B cell (primary cell): ENCODE measurements around the gene ATP6V1F. TPM values are rescaled to one million over a fixed set of nuclear protein-coding genes. Genes with fewer than 3 reads are reported as not detected.

Experiments used
- ATAC-seq: fragments of 200-7000 bp; cut with Tn5 transposase; one replicate; pipeline ENCODE4 v1.10.0; 2021; ENCODE audit warnings: low read depth, mild to moderate bottlenecking, moderate number of reproducible peaks, moderate library complexity
- CTCF ChIA-PET: fragments of 350-600 bp; sonication (Branson Sonifier 250); formaldehyde crosslinking; loops from one replicate; lab custom pipeline; 2021; ENCODE audit warnings: antibody characterized with exemption, inconsistent platforms; lab: Charles Lee
- POLR2A ChIA-PET: fragments of 350-600 bp; sonication (Branson Sonifier 250); formaldehyde crosslinking; loops from one replicate; lab custom pipeline; 2021; ENCODE audit warnings: antibody characterized with exemption; lab: Charles Lee
- DNase-seq: peaks from one replicate; pipeline ENCODE4 v3.0.0; 2013
- H2AFZ ChIP-seq: 2 replicates; pipeline ENCODE4 v1.6.1; 2012; ENCODE audit warnings: mild to moderate bottlenecking, low read depth, low read length; ENCODE audit not compliant: insufficient read depth, poor library complexity, severe bottlenecking
- H3K27ac ChIP-seq, 2 donors: 1 replicate in 1 of 2; 2 replicates in 1 of 2; pipeline ENCODE4 v1.5.1; 2012 to 2013; ENCODE audit warnings: low read length in 2 of 2, mild to moderate bottlenecking in 2 of 2, moderate library complexity in 1 of 2
- H3K27me3 ChIP-seq, 4 experiments: fragments of 200-600 bp in 1 of 4; sonication (generic) in 1 of 4; replicated peaks in 1 of 4; 1 replicate in 2 of 4; 2 replicates in 2 of 4; pipeline versions ENCODE4 v1.6.1 to v1.7.0; 2013 to 2016; ENCODE audit warnings: low read length in 3 of 4, mild to moderate bottlenecking in 2 of 4, mixed read lengths in 1 of 4, moderate library complexity in 1 of 4; ENCODE audit not compliant: insufficient read depth in 4 of 4, control insufficient read depth in 3 of 4; ENCODE audit errors: control extremely low read depth in 1 of 4
- H3K36me3 ChIP-seq, 2 experiments: replicated peaks in 1 of 2; 1 replicate in 1 of 2; 2 replicates in 1 of 2; pipeline versions ENCODE4 v1.6.1 to v1.7.1; 2013; ENCODE audit warnings: low read length in 1 of 2; ENCODE audit not compliant: insufficient read depth in 2 of 2, control insufficient read depth in 1 of 2; ENCODE audit errors: control extremely low read depth in 1 of 2, extremely low read depth in 1 of 2
- H3K4me1 ChIP-seq, 2 donors: fragments of 200-600 bp in 1 of 2; sonication (generic) in 1 of 2; 1 replicate in 1 of 2; 2 replicates in 1 of 2; pipeline versions ENCODE4 v1.5.1 to v1.6.1; 2013 to 2017; ENCODE audit warnings: low read length in 2 of 2; ENCODE audit not compliant: control insufficient read depth in 2 of 2, insufficient read depth in 2 of 2
- H3K4me2 ChIP-seq: replicated peaks from 2 replicates; pipeline ENCODE3; 2012; ENCODE audit warnings: mild to moderate bottlenecking, low read depth, low read length; ENCODE audit not compliant: poor library complexity, severe bottlenecking
- H3K4me3 ChIP-seq, 5 experiments: fragments of 200-600 bp in 1 of 5; sonication (generic) in 1 of 5; 1 replicate in 3 of 5; 2 replicates in 2 of 5; pipeline versions ENCODE4 v1.5.1 to v1.7.0; 2011 to 2016; ENCODE audit warnings: low read length in 4 of 5, mild to moderate bottlenecking in 4 of 5, low read depth in 2 of 5, control low read depth in 1 of 5, moderate library complexity in 1 of 5; ENCODE audit not compliant: insufficient read depth in 1 of 5; ENCODE audit errors: control extremely low read depth in 1 of 5, extremely low read depth in 1 of 5
- H3K79me2 ChIP-seq: fragments of 200-600 bp; sonication (generic); one replicate; pipeline ENCODE4 v1.6.0; 2016; ENCODE audit warnings: low read length; ENCODE audit not compliant: control insufficient read depth, insufficient read depth
- H3K9ac ChIP-seq: fragments of 200-600 bp; sonication (generic); 2 replicates; pipeline ENCODE4 v1.6.1; 2017; ENCODE audit warnings: mild to moderate bottlenecking, low read length, moderate library complexity
- H3K9me3 ChIP-seq, 3 donors: one replicate each; pipeline versions ENCODE4 v1.6.1 to v1.7.1; 2013; ENCODE audit warnings: low read length in 2 of 3; ENCODE audit not compliant: control insufficient read depth in 2 of 3, insufficient read depth in 1 of 3; ENCODE audit errors: control extremely low read depth in 1 of 3
- H4K20me1 ChIP-seq: 2 replicates; pipeline ENCODE4 v1.6.0; 2012; ENCODE audit warnings: mild to moderate bottlenecking, low read length; ENCODE audit not compliant: insufficient read depth, control insufficient read depth, poor library complexity, severe bottlenecking
- H3K27ac Mint-ChIP-seq: one replicate; pipeline ENCODE4 v1.8.0; 2021; ENCODE audit warnings: mixed read lengths
- H3K27me3 Mint-ChIP-seq: one replicate; pipeline ENCODE4 v1.8.0; 2021; ENCODE audit warnings: mixed read lengths
- H3K4me1 Mint-ChIP-seq: one replicate; pipeline ENCODE4 v1.8.0; 2021; ENCODE audit warnings: mixed read lengths
- H3K4me3 Mint-ChIP-seq: one replicate; pipeline ENCODE4 v1.8.0; 2021; ENCODE audit warnings: mixed read lengths
- H3K9me3 Mint-ChIP-seq: one replicate; pipeline ENCODE4 v1.8.0; 2022; ENCODE audit warnings: mixed read lengths; ENCODE audit not compliant: insufficient read depth
- EZH2 ChIP-seq: IDR thresholded peaks from 2 replicates; pipeline ENCODE4 v1.6.1; 2012; ENCODE audit warnings: borderline replicate concordance, low read depth, mild to moderate bottlenecking, moderate library complexity, low read length; ENCODE audit not compliant: insufficient read depth, poor library complexity, severe bottlenecking
- WGBS: methylation state at CpG from one replicate; pipeline ENCODE4 v1.1.5; 2013; ENCODE audit warnings: missing lambda C conversion rate; ENCODE audit not compliant: insufficient coverage; 5-methylcytosine and 5-hydroxymethylcytosine counted together
- intact Hi-C: fragments of 100-400 bp; cut with micrococcal nuclease; formaldehyde crosslinking; loops from one replicate; pipeline ENCODE4 v1.10.0; 2022
- polyA plus RNA-seq: library from polyadenylated mRNA; depleted of rRNA; stranded (reverse); fragments of >200 nt; gene quantifications from 2 replicates; pipeline ENCODE4 v1.2.3, GENCODE V29; 2012
- total RNA-seq, 2 donors: library from RNA; stranded (reverse); fragments of 120-200 nt in 1 of 2; gene quantifications; 1 replicate in 1 of 2; 2 replicates in 1 of 2; pipeline versions ENCODE4 v1.2.3 to v1.2.4, GENCODE V29; 2013 to 2022
- TF ChIP-seq, protein P1 (sequence below): fragments of 200-600 bp; IDR thresholded peaks from one replicate; pipeline ENCODE4 v1.8.0; 2022; ENCODE audit warnings: antibody characterized with exemption, mild to moderate bottlenecking

The ATP6V1F gene
- total and polyA plus RNA-seq, 2 donors (not counting 1 experiment from before 2014, with no cell fraction given), result 81.7 to 198 TPM

DNA sequence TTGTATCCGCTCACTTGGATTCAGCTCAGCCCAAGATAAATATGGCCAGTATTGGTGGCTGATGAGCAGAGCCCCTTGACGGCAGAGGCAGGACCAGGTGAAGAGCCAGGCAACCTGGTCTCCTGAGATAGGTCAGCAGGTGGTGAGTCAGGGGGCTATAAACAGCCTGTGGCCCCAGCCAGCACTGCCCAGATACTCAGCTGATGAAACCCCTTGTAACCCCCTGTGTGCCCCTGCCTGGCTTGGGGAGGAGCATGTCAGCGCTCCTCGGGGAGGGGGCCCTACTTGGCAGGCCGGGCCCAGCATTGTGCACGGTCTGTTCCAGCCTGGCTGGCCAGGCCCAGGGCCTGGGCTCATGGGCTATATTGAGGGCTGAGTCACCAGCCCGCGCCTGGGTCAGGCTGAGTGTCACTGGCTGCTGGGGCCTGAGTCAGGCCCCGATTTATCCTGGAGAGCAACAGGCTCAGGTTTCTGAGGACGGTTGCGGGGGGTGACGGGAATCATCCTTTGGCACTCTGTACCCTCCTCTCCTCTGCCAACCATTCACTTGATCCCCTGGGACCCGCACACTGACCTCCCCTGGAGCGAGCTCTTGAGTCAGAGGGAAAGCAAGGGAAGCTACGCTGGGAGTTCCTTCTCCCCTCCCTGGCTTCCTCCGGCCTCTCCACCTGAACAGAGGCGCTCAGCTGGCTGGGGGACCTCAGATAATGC lies 35.3 kb upstream of the ATP6V1F start:
- POLR2A ChIA-PET, result no interaction called here

More for the DNA sequence above, 35.3 kb upstream of the ATP6V1F start:
- Histone ChIP-seq H3K9me3 (peaks cover 0 to 7% (median 0%) of the 10 kb centered on the region in 3 donors), H3K4me3 (no peak overlapping the region), H3K27ac (no peak overlapping the region), H3K79me2 (no peaks in the 10 kb centered on the region), H3K4me2 (no peak overlapping the region), H3K36me3 (no peaks in the 10 kb centered on the region), H3K9ac (no peak overlapping the region), H3K27me3 (peaks cover 0 to 46% (median 20%) of the 10 kb centered on the region in 4 experiments), H3K4me1 (peaks cover 28 to 30% of the 10 kb centered on the region in 2 donors), H2AFZ (no peak overlapping the region), H4K20me1 (no peaks in the 10 kb centered on the region)
- H3K27ac Mint-ChIP-seq, result no peak overlapping the region
- peaks cover 20% of the 10 kb centered on the region for H3K4me1 Mint-ChIP-seq
- H3K4me3 Mint-ChIP-seq, result no peak overlapping the region
- DNase-seq (no peak), ATAC-seq (no peak)
- intact Hi-C loops, result no loop called here
- no peaks in the 10 kb centered on the region for H3K9me3 Mint-ChIP-seq
- WGBS, result 95% methylated on average over 17 of the region's 17 CpGs
- TF ChIP-seq, protein P1, sequence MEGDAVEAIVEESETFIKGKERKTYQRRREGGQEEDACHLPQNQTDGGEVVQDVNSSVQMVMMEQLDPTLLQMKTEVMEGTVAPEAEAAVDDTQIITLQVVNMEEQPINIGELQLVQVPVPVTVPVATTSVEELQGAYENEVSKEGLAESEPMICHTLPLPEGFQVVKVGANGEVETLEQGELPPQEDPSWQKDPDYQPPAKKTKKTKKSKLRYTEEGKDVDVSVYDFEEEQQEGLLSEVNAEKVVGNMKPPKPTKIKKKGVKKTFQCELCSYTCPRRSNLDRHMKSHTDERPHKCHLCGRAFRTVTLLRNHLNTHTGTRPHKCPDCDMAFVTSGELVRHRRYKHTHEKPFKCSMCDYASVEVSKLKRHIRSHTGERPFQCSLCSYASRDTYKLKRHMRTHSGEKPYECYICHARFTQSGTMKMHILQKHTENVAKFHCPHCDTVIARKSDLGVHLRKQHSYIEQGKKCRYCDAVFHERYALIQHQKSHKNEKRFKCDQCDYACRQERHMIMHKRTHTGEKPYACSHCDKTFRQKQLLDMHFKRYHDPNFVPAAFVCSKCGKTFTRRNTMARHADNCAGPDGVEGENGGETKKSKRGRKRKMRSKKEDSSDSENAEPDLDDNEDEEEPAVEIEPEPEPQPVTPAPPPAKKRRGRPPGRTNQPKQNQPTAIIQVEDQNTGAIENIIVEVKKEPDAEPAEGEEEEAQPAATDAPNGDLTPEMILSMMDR, result no peak
- no peak for TF ChIP-seq EZH2
- CTCF ChIA-PET, result no interaction called here
- peaks cover 43% of the 10 kb centered on the region for H3K27me3 Mint-ChIP-seq
